ENCODE measurements around the gene PLAC1.

DNA sequence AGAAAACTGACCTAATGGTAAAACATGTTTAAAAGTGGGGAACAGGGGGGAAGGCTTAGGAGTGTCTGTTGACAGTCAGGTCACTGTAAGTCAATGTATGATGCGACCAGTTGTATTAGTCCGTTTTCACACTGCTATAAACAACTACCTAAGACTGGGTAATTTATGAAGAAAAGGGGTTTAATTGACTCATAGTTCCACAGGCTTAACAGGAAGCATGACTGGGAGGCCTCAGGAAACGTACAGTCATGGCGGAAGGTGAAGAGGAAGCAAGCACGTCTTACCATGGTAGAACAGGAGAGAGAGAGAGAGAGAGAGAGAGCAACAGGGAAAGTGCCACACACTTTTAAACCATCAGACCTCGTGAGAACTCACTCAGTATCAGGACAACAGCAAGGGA lies 13.0 kb upstream of the PLAC1 start:
- TF ChIP-seq SUZ12 (IDR thresholded peaks at IDR 0.05) (no peak), SP1 (IDR thresholded peaks at IDR 0.05) (no peak), FOXM1 (IDR thresholded peaks at IDR 0.05; ENCODE audit: borderline replicate concordance) (no peak), BHLHE40 (IDR thresholded peaks at IDR 0.05; ENCODE audit: borderline replicate concordance) (no peak), FOXK2 (IDR thresholded peaks at IDR 0.05) (no peak), TARDBP (IDR thresholded peaks at IDR 0.05) (no peak), HDGF (IDR thresholded peaks at IDR 0.05; ENCODE audit: borderline replicate concordance) (no peak), CTBP1 (IDR thresholded peaks at IDR 0.05; ENCODE audit: borderline replicate concordance) (no peak), ELF4 (IDR thresholded peaks at IDR 0.05) (no peak), FOXA1 (IDR thresholded peaks at IDR 0.05) (no peak)
- TF ChIP-seq, protein P1, sequence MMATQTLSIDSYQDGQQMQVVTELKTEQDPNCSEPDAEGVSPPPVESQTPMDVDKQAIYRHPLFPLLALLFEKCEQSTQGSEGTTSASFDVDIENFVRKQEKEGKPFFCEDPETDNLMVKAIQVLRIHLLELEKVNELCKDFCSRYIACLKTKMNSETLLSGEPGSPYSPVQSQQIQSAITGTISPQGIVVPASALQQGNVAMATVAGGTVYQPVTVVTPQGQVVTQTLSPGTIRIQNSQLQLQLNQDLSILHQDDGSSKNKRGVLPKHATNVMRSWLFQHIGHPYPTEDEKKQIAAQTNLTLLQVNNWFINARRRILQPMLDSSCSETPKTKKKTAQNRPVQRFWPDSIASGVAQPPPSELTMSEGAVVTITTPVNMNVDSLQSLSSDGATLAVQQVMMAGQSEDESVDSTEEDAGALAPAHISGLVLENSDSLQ (IDR thresholded peaks at IDR 0.05), result no peak

Measured in HEK293T (cell line).